HCT116 (cell line): ENCODE measurements around the gene FAM200B. TPM values are rescaled to one million over a fixed set of nuclear protein-coding genes. Genes with fewer than 3 reads are reported as not detected.

Experiments
- ATAC-seq: fragments of 200-7000 bp; cut with Tn5 transposase; 2 replicates; pipeline ENCODE4 v1.9.1; 2020; ENCODE audit warnings: mild to moderate bottlenecking, moderate library complexity
- BruUV-seq: library from RNA; stranded (reverse); fragments of 400-500 nt; replicated peaks from 2 replicates; lab custom pipeline; 2021; lab: Mats Ljungman, UMichigan
- CTCF ChIA-PET: fragments of 300-600 bp; sonication (Branson Sonifier 250); formaldehyde crosslinking; loops from one replicate; lab custom pipeline; 2021; ENCODE audit warnings: antibody characterized with exemption; lab: Charles Lee
- POLR2A ChIA-PET: fragments of 300-600, 350-600 bp; sonication (Branson Sonifier 250); formaldehyde crosslinking; loops from one replicate; lab custom pipeline; 2021; ENCODE audit warnings: antibody characterized with exemption; lab: Charles Lee
- RAD21 ChIA-PET, 2 experiments: fragments of 300-600 bp; sonication (Branson Sonifier 250); formaldehyde crosslinking; loops; one replicate each; lab custom pipeline; 2023; ENCODE audit warnings: low total read pairs in 2 of 2; ENCODE audit not compliant: uncharacterized antibody in 2 of 2, unreplicated experiment in 2 of 2, low non-redundant PET in 1 of 2; lab: Charles Lee
- DNase-seq: peaks from one replicate; pipeline ENCODE4 v3.0.0-alpha.2; 2010; ENCODE audit warnings: low read depth, low spot score
- H2AFZ ChIP-seq: fragments of 200-600 bp; shearing (Covaris generic), sonication (generic); 2 replicates; pipeline ENCODE4 v1.6.1; 2017; ENCODE audit warnings: low read depth, mixed run types, mixed read lengths, antibody characterized with exemption, low read length; ENCODE audit not compliant: poor library complexity, severe bottlenecking
- H3K27ac ChIP-seq: 2 replicates; pipeline ENCODE4 v1.5.1; 2012; ENCODE audit warnings: low read depth, low read length
- H3K27me3 ChIP-seq: fragments of 200-600 bp; sonication (generic); 2 replicates; pipeline ENCODE4 v1.6.1; 2016; ENCODE audit warnings: mixed run types, low read length, mixed read lengths; ENCODE audit not compliant: insufficient read depth
- H3K36me3 ChIP-seq, 2 experiments: fragments of 200-500 bp in 1 of 2; fragments of 200-600 bp in 1 of 2; sonication (Bioruptor generic) in 1 of 2; sonication (generic) in 1 of 2; 2 replicates each; pipeline versions ENCODE4 v1.5.1 to v1.6.1; 2014 to 2016; ENCODE audit warnings: low read length in 2 of 2, inconsistent platforms in 1 of 2, mixed read lengths in 1 of 2, mixed run types in 1 of 2; ENCODE audit not compliant: insufficient read depth in 2 of 2, control insufficient read depth in 1 of 2
- H3K4me1 ChIP-seq, 2 experiments: fragments of 200-600 bp in 1 of 2; sonication (generic) in 1 of 2; 2 replicates each; pipeline versions ENCODE4 v1.5.1 to v1.6.1; 2012 to 2017; ENCODE audit warnings: low read length in 2 of 2, inconsistent platforms in 1 of 2, mild to moderate bottlenecking in 1 of 2, mixed read lengths in 1 of 2, mixed run types in 1 of 2, moderate library complexity in 1 of 2; ENCODE audit not compliant: insufficient read depth in 2 of 2, control insufficient read depth in 1 of 2
- H3K4me2 ChIP-seq: fragments of 200-600 bp; sonication (generic); 2 replicates; pipeline ENCODE4 v1.6.1; 2017; ENCODE audit warnings: mixed run types, low read length, mixed read lengths
- H3K4me3 ChIP-seq, 2 experiments: fragments of 200-600 bp in 1 of 2; sonication (generic) in 1 of 2; replicated peaks in 1 of 2; 2 replicates each; pipeline ENCODE4 v1.5.1; 2011 to 2016; ENCODE audit warnings: low read length in 2 of 2, control low read depth in 1 of 2, low read depth in 1 of 2, mild to moderate bottlenecking in 1 of 2, mixed read lengths in 1 of 2, mixed run types in 1 of 2
- H3K79me2 ChIP-seq: fragments of 200-600 bp; sonication (generic); 2 replicates; pipeline ENCODE4 v1.6.1; 2017; ENCODE audit warnings: mild to moderate bottlenecking, mixed run types, low read length, moderate library complexity, mixed read lengths; ENCODE audit not compliant: insufficient read depth
- H3K9ac ChIP-seq: fragments of 200-600 bp; sonication (generic); 2 replicates; pipeline ENCODE4 v1.6.1; 2016; ENCODE audit warnings: low read length, mixed read lengths
- H3K9me2 ChIP-seq: fragments of 200-600 bp; sonication (generic), shearing (Covaris generic); 2 replicates; pipeline ENCODE4 v1.6.1; 2017; ENCODE audit warnings: mixed run types, mild to moderate bottlenecking, moderate library complexity; ENCODE audit not compliant: insufficient read depth
- H3K9me3 ChIP-seq, 2 experiments: fragments of 200-500 bp in 1 of 2; fragments of 200-600 bp in 1 of 2; sonication (Bioruptor generic) in 1 of 2; sonication (generic) in 1 of 2; 2 replicates each; pipeline ENCODE4 v1.6.1; 2014 to 2017; ENCODE audit warnings: low read length in 2 of 2, mixed read lengths in 2 of 2, inconsistent platforms in 1 of 2, low read depth in 1 of 2, mild to moderate bottlenecking in 1 of 2, mixed run types in 1 of 2, moderate library complexity in 1 of 2; ENCODE audit not compliant: control insufficient read depth in 1 of 2, insufficient read depth in 1 of 2
- H4K20me1 ChIP-seq: fragments of 200-600 bp; sonication (generic), shearing (Covaris generic); 2 replicates; pipeline ENCODE4 v1.6.1; 2017; ENCODE audit warnings: mixed run types, mild to moderate bottlenecking, moderate library complexity; ENCODE audit not compliant: insufficient read depth
- CEBPB ChIP-seq: IDR thresholded peaks from 2 replicates; pipeline ENCODE4 v1.6.1; 2012; ENCODE audit warnings: low read depth
- EGR1 ChIP-seq: IDR thresholded peaks from 2 replicates; pipeline ENCODE4 v1.6.1; 2012; ENCODE audit warnings: low read depth
- POLR2A ChIP-seq: IDR thresholded peaks from 2 replicates; pipeline ENCODE4 v1.7.0; 2011; ENCODE audit warnings: borderline replicate concordance; ENCODE audit not compliant: insufficient read depth, insufficient read length; ENCODE audit errors: extremely low read depth
- POLR2AphosphoS5 ChIP-seq: IDR thresholded peaks from 2 replicates; pipeline ENCODE4 v1.6.1; 2011; ENCODE audit warnings: mild to moderate bottlenecking, low read depth, low read length, moderate library complexity
- REST ChIP-seq: IDR thresholded peaks from 2 replicates; pipeline ENCODE4 v1.6.1; 2012; ENCODE audit warnings: low read depth
- SIN3A ChIP-seq: IDR thresholded peaks from 2 replicates; pipeline ENCODE4 v1.6.1; 2012; ENCODE audit warnings: low read depth
- YY1 ChIP-seq: IDR thresholded peaks from 2 replicates; pipeline ENCODE4 v1.6.1; 2011; ENCODE audit warnings: low read length, low read depth, moderate library complexity, mild to moderate bottlenecking; ENCODE audit not compliant: insufficient replicate concordance; ENCODE audit errors: extremely low read depth
- ZBTB33 ChIP-seq: IDR thresholded peaks from 2 replicates; pipeline ENCODE4 v1.6.1; 2011; ENCODE audit warnings: mild to moderate bottlenecking, low read length, moderate library complexity; ENCODE audit not compliant: insufficient replicate concordance; ENCODE audit errors: extremely low read depth
- ZFX ChIP-seq: fragments of 450-650 bp; IDR thresholded peaks from 2 replicates; pipeline ENCODE4 v1.6.1; 2017
- ZNF274 ChIP-seq: fragments of 200-500 bp; sonication (Bioruptor generic); IDR thresholded peaks from 2 replicates; pipeline ENCODE4 v1.6.1; 2014; ENCODE audit warnings: mild to moderate bottlenecking, low read depth, low read length, inconsistent platforms
- intact Hi-C: fragments of 100-400 bp; cut with micrococcal nuclease; formaldehyde crosslinking; loops from 2 replicates; pipeline ENCODE4 v1.10.0; 2022
- total RNA-seq: library from RNA; stranded (reverse); gene quantifications from one replicate; pipeline ENCODE4 v1.2.1, GENCODE V29; 2021; ENCODE audit not compliant: unreplicated experiment
- TF ChIP-seq, protein P1 (sequence below): IDR thresholded peaks from 2 replicates; pipeline ENCODE4 v1.6.1; 2012

The FAM200B gene
- total RNA-seq, 1 experiment from 2014 or later, result 26.1 TPM

- no peak for DNase-seq
- peaks cover 41% of the 10 kb centered on the region for H3K79me2 ChIP-seq
- H3K9ac ChIP-seq, result peak within 1 kb of the TSS; percentile 77
- no peaks in the 10 kb centered on the region for H3K27me3 ChIP-seq
- H2AFZ ChIP-seq, result no peak within 1 kb of the TSS
- peak; percentile 86 for TF ChIP-seq POLR2AphosphoS5
- no peak for TF ChIP-seq ZNF274
- TF ChIP-seq EGR1, result peak; percentile 15; the same call in 1 of the 2 replicates
- peak; percentile 83 for TF ChIP-seq ZFX
- no peak for TF ChIP-seq REST
- peak; percentile 36 for TF ChIP-seq YY1
- peak; percentile 61 for TF ChIP-seq SIN3A
- peak; percentile 58 for TF ChIP-seq POLR2A
- TF ChIP-seq, protein P1, sequence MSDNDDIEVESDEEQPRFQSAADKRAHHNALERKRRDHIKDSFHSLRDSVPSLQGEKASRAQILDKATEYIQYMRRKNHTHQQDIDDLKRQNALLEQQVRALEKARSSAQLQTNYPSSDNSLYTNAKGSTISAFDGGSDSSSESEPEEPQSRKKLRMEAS, result peak; percentile 75
- peak; percentile 18 for TF ChIP-seq ZBTB33
- TF ChIP-seq CEBPB, result no peak
- TF ChIP-seq, all 23 proteins: peak for 8
- ChIA-PET POLR2A (no interaction called here), CTCF (no interaction called here), RAD21 (no interaction called here)
- Histone ChIP-seq H3K4me3 (peak within 1 kb of the TSS; percentile 76 to 79), H3K9me3 (no peaks in the 10 kb centered on the region), H3K27ac (peak within 1 kb of the TSS; percentile 79), H3K4me1 (peaks cover 4 to 18% of the 10 kb centered on the region in 2 experiments), H3K36me3 (no peaks in the 10 kb centered on the region), H4K20me1 (no peaks in the 10 kb centered on the region), H3K9me2 (no peaks in the 10 kb centered on the region), H3K4me2 (peak within 1 kb of the TSS; percentile 84)
- intact Hi-C loops, result no loop called here
- BruUV-seq, result TSS peak; percentile 87
- peak; percentile 83 for ATAC-seq
Measured at GRCh38 chr4:15655223-15656037, 26.2 kb upstream of the FAM200B start, which contains the start of gene FBXL5. FBXL5 (minus strand) TSS chr4:15655357; CDS start chr4:15655287, 70 bp downstream.
